ENCODE data around the gene NIM1K.
"Not testable (repeated sequence)": the region's sequence is repeated elsewhere in the genome, so short reads cannot be mapped to it uniquely, and the experiment has no call there.

The NIM1K gene

GRCh38 chr5:43312076-43312661 lies 120.1 kb downstream of the NIM1K start:
- Mint-ChIP-seq H3K9me3 (peaks cover 17% of the 10 kb centered on the region), H3K4me1 (ENCODE audit: low read depth) (peaks cover 40% of the 10 kb centered on the region), H3K27me3 (peaks cover 2% of the 10 kb centered on the region), H3K4me3 (peak overlapping the region; percentile 98), H3K36me3 (ENCODE audit: low read depth) (peaks cover 40% of the 10 kb centered on the region), H3K27ac (peak overlapping the region; percentile 98)
- intact Hi-C loops (cut with micrococcal nuclease) = loop anchor here (5.0 to 10.0 kb wide), 5 partner anchors 75 to 1493 kb away; partner anchors contain the start of genes MRPS30 and NNT

GRCh38 chr5:43312699-43313034 lies 120.6 kb downstream of the NIM1K start:
- intact Hi-C loops (cut with micrococcal nuclease) = loop anchor here (1.0 to 10.0 kb wide), 8 partner anchors 75 to 1492 kb away; partner anchors contain the start of genes C5orf34, MRPS30 and NNT
- peak overlapping the region; percentile 98 for H3K27ac Mint-ChIP-seq
- H3K36me3 Mint-ChIP-seq (ENCODE audit: low read depth) = peaks cover 37% of the 10 kb centered on the region

DNA sequence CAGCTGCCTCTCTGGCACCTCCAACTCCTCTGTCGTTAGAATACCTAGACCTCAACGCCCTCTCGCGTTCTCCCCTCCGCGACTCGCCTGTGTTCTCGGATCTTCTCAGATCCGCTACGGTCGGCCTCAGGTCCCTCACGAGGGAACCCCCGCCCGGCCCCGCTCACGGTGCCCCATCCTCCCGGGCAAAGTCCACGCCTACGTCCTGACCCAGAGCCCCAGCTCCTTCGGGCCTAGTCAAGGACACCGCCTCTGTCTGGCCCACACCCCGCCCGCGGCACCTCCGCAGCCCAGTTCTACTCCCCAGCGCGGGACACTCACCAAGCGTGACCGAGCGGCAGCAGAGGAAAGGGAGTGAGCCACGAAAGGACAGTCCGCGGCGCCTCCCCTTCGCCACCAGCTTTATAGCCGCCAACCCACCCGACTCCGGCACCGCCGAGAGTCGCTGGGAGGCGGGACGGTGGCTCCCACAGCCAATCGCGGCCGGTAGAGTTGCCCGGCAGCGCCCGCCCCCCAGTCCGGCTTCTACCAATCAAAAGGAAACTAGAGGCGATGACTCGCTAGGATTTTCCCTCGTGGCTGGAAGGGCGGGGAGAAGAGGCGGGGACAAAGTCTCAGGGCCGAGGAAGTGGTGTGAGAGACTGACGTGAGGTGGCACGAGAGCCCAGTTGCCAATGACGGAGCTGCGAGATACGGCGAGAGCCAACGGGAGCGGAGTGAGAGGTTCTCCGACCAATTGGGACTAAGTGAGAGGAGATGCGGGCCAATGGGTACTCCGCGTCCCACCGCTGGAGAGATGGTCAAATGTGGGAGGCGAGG lies 121.2 kb downstream of the NIM1K start, which contains the start of gene HMGCS1:
TSS of gene HMGCS1 (minus strand) at position 378 of the 819 bp plus-strand sequence. CDS start 14,447 bp downstream, outside the sequence.
- H3K9me3 Mint-ChIP-seq = peaks cover 17% of the 10 kb centered on the region
- intact Hi-C loops (cut with micrococcal nuclease) = loop anchor here (1.0 to 10.0 kb wide), 8 partner anchors 74 to 1492 kb away; partner anchors contain the start of genes C5orf34, MRPS30 and NNT
- peaks cover 40% of the 10 kb centered on the region for H3K4me1 Mint-ChIP-seq (ENCODE audit: low read depth)
- H3K27ac Mint-ChIP-seq = peak within 1 kb of the TSS; percentile 98
- H3K4me3 Mint-ChIP-seq = peak within 1 kb of the TSS; percentile 98
- H3K27me3 Mint-ChIP-seq = peaks cover 5% of the 10 kb centered on the region
- peaks cover 37% of the 10 kb centered on the region for H3K36me3 Mint-ChIP-seq (ENCODE audit: low read depth)

More at GRCh38 chr5:43312699-43313034, 120.6 kb downstream of the NIM1K start:
- H3K4me1 Mint-ChIP-seq (ENCODE audit: low read depth) = peaks cover 40% of the 10 kb centered on the region
- H3K9me3 Mint-ChIP-seq = peaks cover 17% of the 10 kb centered on the region
- H3K27me3 Mint-ChIP-seq = peaks cover 3% of the 10 kb centered on the region
- H3K4me3 Mint-ChIP-seq = peak overlapping the region; percentile 98

GRCh38 chr5:43313854-43314457 lies 121.9 kb downstream of the NIM1K start:
- Mint-ChIP-seq H3K4me1 (ENCODE audit: low read depth) (peaks cover 39% of the 10 kb centered on the region), H3K27ac (peak overlapping the region; percentile 98), H3K36me3 (ENCODE audit: low read depth) (peaks cover 35% of the 10 kb centered on the region), H3K9me3 (peaks cover 17% of the 10 kb centered on the region), H3K27me3 (peaks cover 5% of the 10 kb centered on the region), H3K4me3 (peak overlapping the region; percentile 98)
- intact Hi-C loops (cut with micrococcal nuclease) = loop anchor here (1.0 to 10.0 kb wide), 8 partner anchors 73 to 1491 kb away; partner anchors contain the start of genes C5orf34, MRPS30 and NNT

GRCh38 chr5:43314724-43315123 lies 122.7 kb downstream of the NIM1K start:
- Mint-ChIP-seq H3K4me3 (no peak overlapping the region), H3K9me3 (peaks cover 17% of the 10 kb centered on the region), H3K27ac (no peak overlapping the region), H3K4me1 (ENCODE audit: low read depth) (peaks cover 31% of the 10 kb centered on the region), H3K27me3 (peaks cover 5% of the 10 kb centered on the region), H3K36me3 (ENCODE audit: low read depth) (peaks cover 29% of the 10 kb centered on the region)
- intact Hi-C loops (cut with micrococcal nuclease) = loop anchor here (5.0 to 10.0 kb wide), 5 partner anchors 73 to 1490 kb away; partner anchors contain the start of genes MRPS30 and NNT

- Mint-ChIP-seq H3K4me3 (no peak overlapping the region), H3K27ac (no peak overlapping the region), H3K27me3 (peaks cover 5% of the 10 kb centered on the region), H3K4me1 (ENCODE audit: low read depth) (peaks cover 27% of the 10 kb centered on the region), H3K36me3 (ENCODE audit: low read depth) (peaks cover 29% of the 10 kb centered on the region), H3K9me3 (peaks cover 17% of the 10 kb centered on the region)
- intact Hi-C loops (cut with micrococcal nuclease) = loop anchor here (10.0 kb wide), 2 partner anchors 290 to 1490 kb away; partner anchors contain the start of genes MRPS30 and NNT
Observed at GRCh38 chr5:43315263-43315662, 123.2 kb downstream of the NIM1K start.

- Mint-ChIP-seq H3K4me1 (ENCODE audit: low read depth) (peaks cover 24% of the 10 kb centered on the region), H3K27ac (no peak overlapping the region), H3K9me3 (peaks cover 17% of the 10 kb centered on the region), H3K36me3 (ENCODE audit: low read depth) (peaks cover 29% of the 10 kb centered on the region), H3K27me3 (peaks cover 5% of the 10 kb centered on the region), H3K4me3 (no peak overlapping the region)
- intact Hi-C loops (cut with micrococcal nuclease) = loop anchor here (10.0 kb wide), 2 partner anchors 289 to 1489 kb away; partner anchors contain the start of genes MRPS30 and NNT
Observed at GRCh38 chr5:43315682-43316081, 123.7 kb downstream of the NIM1K start.

DNA sequence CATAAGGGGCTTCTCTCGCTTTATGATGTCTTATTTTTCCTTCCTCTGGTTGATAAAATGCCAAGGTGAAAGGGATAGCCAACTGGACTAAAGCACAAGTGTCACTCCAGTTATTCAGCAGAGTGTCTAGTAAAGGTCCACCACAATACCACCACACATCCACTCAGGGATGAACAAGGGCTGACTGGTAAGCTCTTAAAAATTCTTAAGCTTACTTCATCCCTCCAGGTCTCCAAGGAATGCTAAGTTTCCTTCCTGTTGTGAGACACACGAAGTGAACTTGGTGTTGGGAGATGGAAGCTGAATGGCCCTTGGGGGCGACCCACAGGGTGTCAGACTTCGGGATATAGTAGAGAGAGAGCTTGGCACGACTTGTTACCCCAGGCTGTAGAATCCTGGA lies 124.4 kb downstream of the NIM1K start:
- Mint-ChIP-seq H3K27ac (no peak overlapping the region), H3K4me1 (ENCODE audit: low read depth) (peaks cover 21% of the 10 kb centered on the region), H3K27me3 (peaks cover 5% of the 10 kb centered on the region), H3K4me3 (no peak overlapping the region), H3K9me3 (peaks cover 17% of the 10 kb centered on the region), H3K36me3 (ENCODE audit: low read depth) (peaks cover 23% of the 10 kb centered on the region)
- intact Hi-C loops (cut with micrococcal nuclease) = loop anchor here (10.0 kb wide), 2 partner anchors 288 to 1488 kb away; partner anchors contain the start of genes MRPS30 and NNT

DNA sequence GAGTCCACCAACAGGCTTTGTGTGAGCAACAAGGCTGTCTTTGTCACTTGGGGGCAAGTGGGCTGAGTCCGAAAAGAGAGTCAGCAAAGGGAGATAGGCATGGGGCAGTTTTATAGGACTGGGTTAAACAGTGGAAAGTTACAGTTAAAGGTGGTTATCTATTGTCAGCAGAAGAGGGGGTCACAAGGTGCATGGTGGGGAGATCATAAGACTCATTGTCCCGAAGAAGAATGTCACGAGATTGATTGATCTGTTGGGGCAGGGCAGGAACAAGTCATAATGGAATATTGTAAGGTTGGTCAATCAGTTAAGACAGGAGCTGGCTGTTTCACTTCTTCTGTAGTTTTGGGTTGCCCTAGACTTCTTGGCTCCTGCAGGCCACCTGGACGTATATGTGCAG lies 128.8 kb downstream of the NIM1K start:
- Mint-ChIP-seq H3K27ac (no peak overlapping the region), H3K27me3 (peaks cover 5% of the 10 kb centered on the region), H3K4me1 (ENCODE audit: low read depth) (no peaks in the 10 kb centered on the region), H3K36me3 (ENCODE audit: low read depth) (no peaks in the 10 kb centered on the region), H3K9me3 (no peaks in the 10 kb centered on the region), H3K4me3 (no peak overlapping the region)
- intact Hi-C loops (cut with micrococcal nuclease) = no loop called here

- not testable (repeated sequence) for H3K4me3 Mint-ChIP-seq, H3K27ac Mint-ChIP-seq, H3K9me3 Mint-ChIP-seq
Observed at GRCh38 chr5:43323488-43323887, 131.5 kb downstream of the NIM1K start.

GRCh38 chr5:43325624-43326023 lies 133.6 kb downstream of the NIM1K start:
- not testable (repeated sequence) for H3K36me3 Mint-ChIP-seq (ENCODE audit: low read depth); H3K4me1 Mint-ChIP-seq (ENCODE audit: low read depth)

More at GRCh38 chr5:43323488-43323887, 131.5 kb downstream of the NIM1K start:
- intact Hi-C loops (cut with micrococcal nuclease); H3K4me1 Mint-ChIP-seq (ENCODE audit: low read depth); H3K27me3 Mint-ChIP-seq; H3K36me3 Mint-ChIP-seq (ENCODE audit: low read depth): not testable (repeated sequence)

More at GRCh38 chr5:43325624-43326023, 133.6 kb downstream of the NIM1K start:
- H3K27me3 Mint-ChIP-seq; H3K4me3 Mint-ChIP-seq; H3K9me3 Mint-ChIP-seq; H3K27ac Mint-ChIP-seq; intact Hi-C loops (cut with micrococcal nuclease): not testable (repeated sequence)
